Liver (tissue), 9 donors: ENCODE results near the gene OSBPL10. TPM values are rescaled to one million over a fixed set of nuclear protein-coding genes. Genes with fewer than 3 reads are reported as not detected.

Source experiments
- DNase-seq: peaks from one replicate; pipeline ENCODE4 v3.0.0-alpha.2; 2017; ENCODE audit warnings: low spot score
- H3K27ac ChIP-seq, 2 donors: one replicate each; pipeline ENCODE4 v1.7.0; 2013; ENCODE audit warnings: inconsistent platforms in 2 of 2, low read length in 2 of 2, control low read depth in 1 of 2, low read depth in 1 of 2, mild to moderate bottlenecking in 1 of 2
- H3K27me3 ChIP-seq, 4 donors: one replicate each; pipeline versions ENCODE4 v1.6.1 to v1.7.0; 2013; ENCODE audit warnings: low read length in 3 of 4, inconsistent platforms in 1 of 4, mild to moderate bottlenecking in 1 of 4, moderate library complexity in 1 of 4; ENCODE audit not compliant: control insufficient read depth in 4 of 4, insufficient read depth in 4 of 4
- H3K36me3 ChIP-seq, 4 donors: one replicate each; pipeline versions ENCODE4 v1.6.1 to v1.7.0; 2013; ENCODE audit warnings: low read length in 3 of 4, mild to moderate bottlenecking in 3 of 4, low read depth in 1 of 4, moderate library complexity in 1 of 4; ENCODE audit not compliant: control insufficient read depth in 4 of 4, insufficient read depth in 3 of 4
- H3K4me1 ChIP-seq, 4 donors: one replicate each; pipeline versions ENCODE4 v1.6.1 to v1.7.0; 2013; ENCODE audit warnings: low read length in 3 of 4, mild to moderate bottlenecking in 3 of 4, moderate library complexity in 1 of 4; ENCODE audit not compliant: control insufficient read depth in 4 of 4, insufficient read depth in 4 of 4
- H3K4me3 ChIP-seq, 3 donors: one replicate each; pipeline versions ENCODE4 v1.6.1 to v1.7.0; 2013; ENCODE audit warnings: low read length in 3 of 3, control low read depth in 1 of 3, low read depth in 1 of 3, mild to moderate bottlenecking in 1 of 3
- H3K9ac ChIP-seq, 2 donors: one replicate each; pipeline ENCODE4 v1.7.0; 2013; ENCODE audit warnings: low read length in 2 of 2, mild to moderate bottlenecking in 2 of 2, moderate library complexity in 2 of 2, control low read depth in 1 of 2, low read depth in 1 of 2
- H3K9me3 ChIP-seq, 4 donors: one replicate each; pipeline versions ENCODE4 v1.6.1 to v1.7.0; 2013; ENCODE audit warnings: low read length in 3 of 4; ENCODE audit not compliant: control insufficient read depth in 4 of 4
- ATF3 ChIP-seq: IDR thresholded peaks from 2 replicates; pipeline ENCODE4 v1.6.1; 2016; ENCODE audit warnings: antibody characterized with exemption
- EGR1 ChIP-seq, 2 donors: IDR thresholded peaks; 2 replicates each; pipeline ENCODE4 v1.6.1; 2016 to 2018; ENCODE audit warnings: antibody characterized with exemption in 2 of 2, low read depth in 2 of 2
- FOXA2 ChIP-seq: IDR thresholded peaks from 2 replicates; pipeline ENCODE4 v1.6.1; 2016; ENCODE audit warnings: antibody characterized with exemption
- HNF4A ChIP-seq, 2 donors: conservative IDR thresholded peaks; 2 replicates each; pipeline ENCODE4 v1.6.1; 2016; ENCODE audit warnings: antibody characterized with exemption in 2 of 2, mild to moderate bottlenecking in 2 of 2
- HNF4G ChIP-seq: IDR thresholded peaks from 2 replicates; pipeline ENCODE4 v1.6.1; 2016; ENCODE audit warnings: antibody characterized with exemption
- JUND ChIP-seq, 2 donors: IDR thresholded peaks; 2 replicates each; pipeline ENCODE4 v1.6.1; 2016; ENCODE audit warnings: antibody characterized with exemption in 2 of 2
- MAX ChIP-seq: IDR thresholded peaks from 2 replicates; pipeline ENCODE4 v1.6.1; 2016; ENCODE audit warnings: antibody characterized with exemption
- NR2F2 ChIP-seq: IDR thresholded peaks from 2 replicates; pipeline ENCODE4 v1.6.1; 2016; ENCODE audit warnings: antibody characterized with exemption
- RXRA ChIP-seq, 2 donors: IDR thresholded peaks; 2 replicates each; pipeline ENCODE4 v1.6.1; 2017 to 2018; ENCODE audit warnings: antibody characterized with exemption in 2 of 2, mild to moderate bottlenecking in 1 of 2
- SP1 ChIP-seq: IDR thresholded peaks from 2 replicates; pipeline ENCODE4 v1.6.1; 2018; ENCODE audit warnings: antibody characterized with exemption, mild to moderate bottlenecking
- TAF1 ChIP-seq: conservative IDR thresholded peaks from 2 replicates; pipeline ENCODE4 v1.6.1; 2016; ENCODE audit warnings: antibody characterized with exemption, mild to moderate bottlenecking
- ZBTB33 ChIP-seq: IDR thresholded peaks from 2 replicates; pipeline ENCODE4 v1.6.1; 2016; ENCODE audit warnings: antibody characterized with exemption
- WGBS: extraction: QIAGEN DNeasy Blood & Tissue Kit; methylation state at CpG from one replicate; pipeline ENCODE4 v1.1.7; 2013; 5-methylcytosine and 5-hydroxymethylcytosine counted together
- polyA plus RNA-seq, 2 donors: library from polyadenylated mRNA; stranded (reverse) in 1 of 2; unstranded in 1 of 2; fragments of 200-250 nt in 1 of 2; fragments of >200 nt in 1 of 2; fragmentation: Nextera tagmentation in 1 of 2; extraction: Ambion mirVana in 1 of 2; gene quantifications; one replicate each; pipeline versions ENCODE4 v1.2.1 to v1.2.3, GENCODE V29; 2013 to 2015
- total RNA-seq, 2 donors: library from RNA; depleted of rRNA; stranded (reverse); fragments of >200 nt; gene quantifications; one replicate each; pipeline ENCODE4 v1.2.3, GENCODE V29; 2014
- TF ChIP-seq, protein P1 (sequence below): fragments of 150-350 bp; IDR thresholded peaks from 2 replicates; pipeline ENCODE4 v1.5.1; 2017; ENCODE audit warnings: improper control_type of control experiment, low read depth, low read length; ENCODE audit not compliant: missing input control
- donor health status: healthy.
- donor health status: healthy.
- donor health status: healthy.
- donor health status: healthy.
- donor health status: healthy.

The OSBPL10 gene
- total and polyA plus RNA-seq, 4 donors = 0.75 to 4.0 (median 1.7) TPM

GRCh38 chr3:31962801-31963205 lies 18.3 kb downstream of the OSBPL10 start:
- H3K9ac ChIP-seq = no peak overlapping the region
- H3K9me3 ChIP-seq = no peaks in the 10 kb centered on the region
- no peaks in the 10 kb centered on the region for H3K4me1 ChIP-seq
- no peak for DNase-seq
- H3K27me3 ChIP-seq = no peaks in the 10 kb centered on the region
- H3K27ac ChIP-seq = no peak overlapping the region
- WGBS = 54% methylated on average over 2 of the region's 2 CpGs
- H3K36me3 ChIP-seq = no peaks in the 10 kb centered on the region
- TF ChIP-seq, protein P1, sequence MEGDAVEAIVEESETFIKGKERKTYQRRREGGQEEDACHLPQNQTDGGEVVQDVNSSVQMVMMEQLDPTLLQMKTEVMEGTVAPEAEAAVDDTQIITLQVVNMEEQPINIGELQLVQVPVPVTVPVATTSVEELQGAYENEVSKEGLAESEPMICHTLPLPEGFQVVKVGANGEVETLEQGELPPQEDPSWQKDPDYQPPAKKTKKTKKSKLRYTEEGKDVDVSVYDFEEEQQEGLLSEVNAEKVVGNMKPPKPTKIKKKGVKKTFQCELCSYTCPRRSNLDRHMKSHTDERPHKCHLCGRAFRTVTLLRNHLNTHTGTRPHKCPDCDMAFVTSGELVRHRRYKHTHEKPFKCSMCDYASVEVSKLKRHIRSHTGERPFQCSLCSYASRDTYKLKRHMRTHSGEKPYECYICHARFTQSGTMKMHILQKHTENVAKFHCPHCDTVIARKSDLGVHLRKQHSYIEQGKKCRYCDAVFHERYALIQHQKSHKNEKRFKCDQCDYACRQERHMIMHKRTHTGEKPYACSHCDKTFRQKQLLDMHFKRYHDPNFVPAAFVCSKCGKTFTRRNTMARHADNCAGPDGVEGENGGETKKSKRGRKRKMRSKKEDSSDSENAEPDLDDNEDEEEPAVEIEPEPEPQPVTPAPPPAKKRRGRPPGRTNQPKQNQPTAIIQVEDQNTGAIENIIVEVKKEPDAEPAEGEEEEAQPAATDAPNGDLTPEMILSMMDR = no peak
- no peak for TF ChIP-seq SP1
- no peak for TF ChIP-seq RXRA (IDR thresholded peaks at IDR 0.05)
- no peak for TF ChIP-seq FOXA2
- TF ChIP-seq NR2F2 = no peak
- no peak for TF ChIP-seq HNF4G
- no peak for TF ChIP-seq JUND (IDR thresholded peaks at IDR 0.05)
- TF ChIP-seq ATF3 = no peak
- TF ChIP-seq TAF1 = no peak
- TF ChIP-seq ZBTB33 = no peak
- no peak overlapping the region for H3K4me3 ChIP-seq

DNA sequence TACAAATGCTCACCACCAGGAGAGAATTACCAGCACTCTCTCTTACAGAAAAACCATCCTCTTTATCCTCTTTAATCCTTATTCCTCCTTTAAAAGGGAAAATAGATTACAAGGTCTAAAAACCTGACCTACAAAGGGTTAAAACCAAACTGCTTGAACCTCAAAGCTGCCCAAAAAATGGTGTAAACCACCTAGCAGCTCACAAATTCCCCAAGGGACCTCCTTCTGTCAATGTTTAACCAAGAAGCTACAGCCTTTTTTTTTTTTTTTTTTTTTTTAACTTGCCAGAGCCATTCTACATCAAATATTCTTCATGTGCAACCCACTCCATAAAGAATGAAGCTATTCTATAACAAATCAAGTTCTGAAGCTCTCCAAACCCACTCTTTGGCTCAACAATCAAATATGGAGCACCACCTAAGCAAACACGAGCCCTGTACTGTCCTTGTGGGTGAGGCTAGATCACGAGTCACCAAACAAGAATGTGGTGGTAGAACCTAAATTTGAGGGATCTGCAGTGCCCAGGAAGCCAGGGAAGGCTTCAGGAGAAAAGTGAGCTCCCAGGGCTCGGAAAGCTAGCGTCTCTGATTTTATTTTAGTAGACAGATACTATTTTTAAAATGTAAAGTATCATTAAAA lies 20.1 kb downstream of the OSBPL10 start:
- H3K4me3 ChIP-seq = no peak overlapping the region

More for the DNA sequence above, 20.1 kb downstream of the OSBPL10 start:
- H3K27ac ChIP-seq = peak overlapping the region in 1 of 2 donors; percentile 48
- TF ChIP-seq FOXA2 (no peak), JUND (IDR thresholded peaks at IDR 0.05) (no peak), HNF4A (conservative IDR thresholded peaks at IDR 0.05) (no peak), MAX (no peak), HNF4G (no peak), EGR1 (IDR thresholded peaks at IDR 0.05; ENCODE audit: low read depth in 2 of 2) (no peak)
- H3K9ac ChIP-seq = no peak overlapping the region
- DNase-seq = no peak
- H3K4me1 ChIP-seq = no peaks in the 10 kb centered on the region
- 33% methylated on average over 4 of the region's 4 CpGs for WGBS
- H3K27me3 ChIP-seq = no peaks in the 10 kb centered on the region
- peaks cover 0 to 2% (median under 1%) of the 10 kb centered on the region in 4 donors for H3K9me3 ChIP-seq
- H3K36me3 ChIP-seq = no peaks in the 10 kb centered on the region
